HL-60 (cell line): ENCODE data around the gene CATSPERE.

Experiments used
- DNase-seq, 2 experiments: peaks; one replicate each; pipeline ENCODE4 v3.0.0-alpha.2; 2010 to 2020; ENCODE audit warnings: low read depth in 1 of 2, low spot score in 1 of 2
- H3K27ac ChIP-seq: fragments of 250-450 bp; sonication (Bioruptor Pico); replicated peaks from 2 replicates; pipeline ENCODE4 v1.5.1; 2020; ENCODE audit warnings: mild to moderate bottlenecking, moderate library complexity
- H3K27me3 ChIP-seq: fragments of 250-450 bp; sonication (Bioruptor Pico); 2 replicates; pipeline ENCODE4 v1.5.1; 2021; ENCODE audit warnings: mild to moderate bottlenecking, moderate library complexity; ENCODE audit not compliant: insufficient read depth, poor library complexity, severe bottlenecking
- H3K4me3 ChIP-seq: replicated peaks from 2 replicates; pipeline ENCODE4 v1.5.1; 2011; ENCODE audit warnings: mild to moderate bottlenecking, control low read depth, low read length; ENCODE audit not compliant: insufficient read depth
- CTCF ChIP-seq: IDR thresholded peaks from one replicate; pipeline ENCODE4 v1.5.1; 2011; ENCODE audit warnings: low read length, control low read depth, inconsistent platforms; ENCODE audit not compliant: insufficient read depth
- GABPA ChIP-seq: IDR thresholded peaks from 2 replicates; pipeline ENCODE4 v1.6.1; 2012; ENCODE audit warnings: low read depth
- POLR2AphosphoS5 ChIP-seq: IDR thresholded peaks from 2 replicates; pipeline ENCODE4 v1.6.1; 2012; ENCODE audit warnings: low read depth
- REST ChIP-seq: IDR thresholded peaks from 2 replicates; pipeline ENCODE4 v1.6.1; 2012; ENCODE audit warnings: low read depth; ENCODE audit not compliant: insufficient replicate concordance
- SPI1 ChIP-seq: IDR thresholded peaks from 2 replicates; pipeline ENCODE4 v1.6.1; 2012; ENCODE audit warnings: low read depth, mild to moderate bottlenecking, borderline replicate concordance

CATSPERE gene

GRCh38 chr1:244583358-244583982 lies 122.4 kb downstream of the CATSPERE start:
- TF ChIP-seq GABPA = no peak
- no peak for TF ChIP-seq SPI1
- no peak for TF ChIP-seq REST
- H3K27ac ChIP-seq = no peak overlapping the region
- no peaks in the 10 kb centered on the region for H3K27me3 ChIP-seq
- no peak overlapping the region for H3K4me3 ChIP-seq
- no peak for DNase-seq

GRCh38 chr1:244585867-244586266 lies 124.8 kb downstream of the CATSPERE start:
- DNase-seq = no peak
- H3K4me3 ChIP-seq = no peak overlapping the region
- no peaks in the 10 kb centered on the region for H3K27me3 ChIP-seq
- TF ChIP-seq REST = no peak
- TF ChIP-seq CTCF = no peak
- TF ChIP-seq GABPA = no peak
- TF ChIP-seq SPI1 = no peak
- TF ChIP-seq POLR2AphosphoS5 = no peak
- no peak overlapping the region for H3K27ac ChIP-seq

GRCh38 chr1:244590670-244591069 lies 129.6 kb downstream of the CATSPERE start:
- Histone ChIP-seq H3K27me3 (no peaks in the 10 kb centered on the region), H3K27ac (no peak overlapping the region), H3K4me3 (no peak overlapping the region)
- no peak for DNase-seq
- no peak for TF ChIP-seq REST
- TF ChIP-seq SPI1 = no peak
- TF ChIP-seq GABPA = no peak
- no peak for TF ChIP-seq POLR2AphosphoS5
- TF ChIP-seq CTCF = no peak
